ENCODE results near the gene EVI2A.

Gene EVI2A

GRCh38 chr17:31308372-31309334 lies 12.8 kb downstream of the EVI2A start:
- Histone ChIP-seq H3K9ac (ENCODE audit: low read length) (peak overlapping the region; percentile 72), H3K4me2 (ENCODE audit: low read depth, low read length, poor library complexity, severe bottlenecking) (peak overlapping the region; percentile 100), H3K4me3 (ENCODE audit: insufficient read depth, low read length, poor library complexity, severe bottlenecking) (peak overlapping the region; percentile 80)

GRCh38 chr17:31307640-31308039 lies 13.8 kb downstream of the EVI2A start:
- H3K4me2 ChIP-seq (ENCODE audit: low read depth, low read length, poor library complexity, severe bottlenecking), result peak overlapping the region; percentile 100
- peaks cover 41% of the 10 kb centered on the region for H3K36me3 ChIP-seq (ENCODE audit: low read length)
- peak overlapping the region; percentile 5 for H3K4me3 ChIP-seq (ENCODE audit: insufficient read depth, low read length, poor library complexity, severe bottlenecking)
- no peaks in the 10 kb centered on the region for H3K9me3 ChIP-seq (ENCODE audit: insufficient read depth, low read length)
- TF ChIP-seq EZH2phosphoT487 (conservative IDR thresholded peaks at IDR 0.05; ENCODE audit: low read length), result no peak
- peak overlapping the region; percentile 72 for H3K9ac ChIP-seq (ENCODE audit: low read length)
- H4K20me1 ChIP-seq (ENCODE audit: low read depth, low read length), result no peaks in the 10 kb centered on the region
- peaks cover 65% of the 10 kb centered on the region for H3F3A ChIP-seq (ENCODE audit: insufficient read depth)
- peaks cover 75% of the 10 kb centered on the region for H3K79me2 ChIP-seq (ENCODE audit: insufficient read depth, low read length)
- H3K27me3 ChIP-seq (ENCODE audit: low read length), result no peaks in the 10 kb centered on the region
- H2AFZ ChIP-seq (ENCODE audit: low read depth, low read length, severe bottlenecking), result no peak overlapping the region
- H3K27ac ChIP-seq (ENCODE audit: low read depth, low read length), result peak overlapping the region; percentile 100
- H3K9me2 ChIP-seq (replicated peaks; ENCODE audit: insufficient read depth, low read length), result no peaks in the 10 kb centered on the region

More at GRCh38 chr17:31308372-31309334, 12.8 kb downstream of the EVI2A start:
- Histone ChIP-seq H3K27ac (ENCODE audit: low read depth, low read length) (peak overlapping the region; percentile 100), H4K20me1 (ENCODE audit: low read depth, low read length) (no peaks in the 10 kb centered on the region), H3K36me3 (ENCODE audit: low read length) (peaks cover 32% of the 10 kb centered on the region), H3K79me2 (ENCODE audit: insufficient read depth, low read length) (peaks cover 83% of the 10 kb centered on the region), H3K9me2 (replicated peaks; ENCODE audit: insufficient read depth, low read length) (no peaks in the 10 kb centered on the region), H3K27me3 (ENCODE audit: low read length) (no peaks in the 10 kb centered on the region), H2AFZ (ENCODE audit: low read depth, low read length, severe bottlenecking) (no peak overlapping the region), H3F3A (ENCODE audit: insufficient read depth) (peaks cover 68% of the 10 kb centered on the region), H3K9me3 (ENCODE audit: insufficient read depth, low read length) (no peaks in the 10 kb centered on the region)
- TF ChIP-seq CTCF (IDR thresholded peaks at IDR 0.05; ENCODE audit: insufficient read depth, low read length, poor library complexity, severe bottlenecking) (no peak), EZH2phosphoT487 (conservative IDR thresholded peaks at IDR 0.05; ENCODE audit: low read length) (no peak)

- Histone ChIP-seq H3K4me2 (ENCODE audit: low read depth, low read length, poor library complexity, severe bottlenecking) (no peak overlapping the region), H3K4me3 (ENCODE audit: insufficient read depth, low read length, poor library complexity, severe bottlenecking) (no peak overlapping the region), H3K9me2 (replicated peaks; ENCODE audit: insufficient read depth, low read length) (no peaks in the 10 kb centered on the region), H2AFZ (ENCODE audit: low read depth, low read length, severe bottlenecking) (no peak overlapping the region), H4K20me1 (ENCODE audit: low read depth, low read length) (no peaks in the 10 kb centered on the region), H3K79me2 (ENCODE audit: insufficient read depth, low read length) (no peaks in the 10 kb centered on the region; the same call in 1 of the 2 replicates), H3K27ac (ENCODE audit: low read depth, low read length) (no peak overlapping the region), H3F3A (ENCODE audit: insufficient read depth) (peaks cover 20% of the 10 kb centered on the region; the same call in 1 of the 2 replicates), H3K9ac (ENCODE audit: low read length) (no peak overlapping the region), H3K9me3 (ENCODE audit: insufficient read depth, low read length) (no peaks in the 10 kb centered on the region), H3K27me3 (ENCODE audit: low read length) (no peaks in the 10 kb centered on the region), H3K36me3 (ENCODE audit: low read length) (peaks cover 18% of the 10 kb centered on the region)
- TF ChIP-seq CTCF (IDR thresholded peaks at IDR 0.05; ENCODE audit: insufficient read depth, low read length, poor library complexity, severe bottlenecking), result no peak
- TF ChIP-seq EZH2phosphoT487 (conservative IDR thresholded peaks at IDR 0.05; ENCODE audit: low read length), result no peak
Observed at GRCh38 chr17:31299624-31300023, 21.8 kb downstream of the EVI2A start.

- H3F3A ChIP-seq (ENCODE audit: insufficient read depth), result peaks cover 8% of the 10 kb centered on the region; the same call in 1 of the 2 replicates
Observed at GRCh38 chr17:31297090-31297489, 24.3 kb downstream of the EVI2A start, which contains the start of gene OMG. Gene OMG (minus strand): TSS chr17:31297239. CDS start chr17:31296331, 908 bp downstream.

More at GRCh38 chr17:31297090-31297489, 24.3 kb downstream of the EVI2A start, which contains the start of gene OMG:
- Histone ChIP-seq H2AFZ (ENCODE audit: low read depth, low read length, severe bottlenecking) (no peak within 1 kb of the TSS), H4K20me1 (ENCODE audit: low read depth, low read length) (no peaks in the 10 kb centered on the region), H3K9me2 (replicated peaks; ENCODE audit: insufficient read depth, low read length) (no peaks in the 10 kb centered on the region), H3K4me3 (ENCODE audit: insufficient read depth, low read length, poor library complexity, severe bottlenecking) (no peak within 1 kb of the TSS), H3K9me3 (ENCODE audit: insufficient read depth, low read length) (no peaks in the 10 kb centered on the region), H3K79me2 (ENCODE audit: insufficient read depth, low read length) (no peaks in the 10 kb centered on the region), H3K4me2 (ENCODE audit: low read depth, low read length, poor library complexity, severe bottlenecking) (no peak within 1 kb of the TSS), H3K27me3 (ENCODE audit: low read length) (no peaks in the 10 kb centered on the region), H3K36me3 (ENCODE audit: low read length) (no peaks in the 10 kb centered on the region), H3K27ac (ENCODE audit: low read depth, low read length) (no peak within 1 kb of the TSS), H3K9ac (ENCODE audit: low read length) (no peak within 1 kb of the TSS)
- TF ChIP-seq CTCF (IDR thresholded peaks at IDR 0.05; ENCODE audit: insufficient read depth, low read length, poor library complexity, severe bottlenecking) (no peak), EZH2phosphoT487 (conservative IDR thresholded peaks at IDR 0.05; ENCODE audit: low read length) (no peak)

Data from SU-DHL-6 (cell line).